NT2/D1 (cell line): ENCODE measurements around the gene CST9L.

Source experiments
- DNase-seq: peaks from one replicate; pipeline ENCODE4 v3.0.0-alpha.2; 2011; ENCODE audit warnings: low read depth, low spot score
- H3K27me3 ChIP-seq: 2 replicates; pipeline ENCODE4 v1.6.0; 2011; ENCODE audit warnings: mild to moderate bottlenecking; ENCODE audit not compliant: insufficient read length, insufficient read depth
- H3K36me3 ChIP-seq: 2 replicates; pipeline ENCODE4 v1.6.1; 2011; ENCODE audit warnings: mild to moderate bottlenecking, low read length, mixed read lengths; ENCODE audit not compliant: insufficient read depth, insufficient read length
- H3K4me1 ChIP-seq: 2 replicates; pipeline ENCODE4 v1.5.1; 2011; ENCODE audit not compliant: insufficient read depth, insufficient read length
- H3K4me3 ChIP-seq: 2 replicates; pipeline ENCODE4 v1.5.1; 2011; ENCODE audit warnings: low read depth; ENCODE audit not compliant: insufficient read length
- H3K9ac ChIP-seq: 2 replicates; pipeline ENCODE4 v1.6.0; 2011; ENCODE audit warnings: low read depth; ENCODE audit not compliant: insufficient read length
- H3K9me3 ChIP-seq: 2 replicates; pipeline ENCODE4 v1.5.1; 2011; ENCODE audit warnings: mild to moderate bottlenecking, low read length; ENCODE audit not compliant: insufficient read depth
- SUZ12 ChIP-seq: IDR thresholded peaks from 2 replicates; pipeline ENCODE4 v1.6.1; 2011; ENCODE audit not compliant: insufficient read length, insufficient read depth; ENCODE audit errors: extremely low read depth
- YY1 ChIP-seq: IDR thresholded peaks from 2 replicates; pipeline ENCODE4 v1.6.1; 2011; ENCODE audit not compliant: insufficient read length, insufficient read depth
- ZNF274 ChIP-seq: IDR thresholded peaks from 2 replicates; pipeline ENCODE4 v1.6.1; 2011; ENCODE audit warnings: mild to moderate bottlenecking, low read depth, low read length

CST9L gene

GRCh38 chr20:23534801-23535593, 33.3 kb downstream of the CST9L start:
- no peak for DNase-seq
- Histone ChIP-seq H3K4me1 (peaks cover 2% of the 10 kb centered on the region), H3K9me3 (peaks cover 28% of the 10 kb centered on the region; the same call in 1 of the 2 replicates), H3K9ac (no peak overlapping the region), H3K4me3 (no peak overlapping the region), H3K27me3 (no peaks in the 10 kb centered on the region), H3K36me3 (no peaks in the 10 kb centered on the region)
- TF ChIP-seq SUZ12 (no peak), YY1 (no peak), ZNF274 (no peak)

- TF ChIP-seq ZNF274, result no peak
- no peak for TF ChIP-seq YY1
- H3K27me3 ChIP-seq, result no peaks in the 10 kb centered on the region
- H3K4me1 ChIP-seq, result peaks cover 2% of the 10 kb centered on the region
- H3K9ac ChIP-seq, result no peak overlapping the region
- H3K4me3 ChIP-seq, result no peak overlapping the region
- DNase-seq, result peak; percentile 67
- H3K36me3 ChIP-seq, result no peaks in the 10 kb centered on the region
- H3K9me3 ChIP-seq, result peaks cover 43% of the 10 kb centered on the region
These were observed 35.1 kb downstream of the CST9L start for GRCh38 chr20:23533161-23533560.

- Histone ChIP-seq H3K27me3 (no peaks in the 10 kb centered on the region), H3K9me3 (peaks cover 45% of the 10 kb centered on the region), H3K36me3 (no peaks in the 10 kb centered on the region), H3K4me3 (no peak overlapping the region), H3K4me1 (peaks cover 2% of the 10 kb centered on the region), H3K9ac (no peak overlapping the region)
- no peak for DNase-seq
- TF ChIP-seq SUZ12 (no peak), YY1 (no peak), ZNF274 (no peak)
These were observed 35.8 kb downstream of the CST9L start for GRCh38 chr20:23532533-23532932.

- Histone ChIP-seq H3K36me3 (no peaks in the 10 kb centered on the region), H3K27me3 (no peaks in the 10 kb centered on the region), H3K9me3 (peaks cover 49% of the 10 kb centered on the region), H3K9ac (no peak overlapping the region), H3K4me1 (peaks cover 2% of the 10 kb centered on the region), H3K4me3 (no peak overlapping the region)
- no peak for TF ChIP-seq SUZ12
- TF ChIP-seq ZNF274, result no peak
- no peak for TF ChIP-seq YY1
- no peak for DNase-seq
These were observed 37.2 kb downstream of the CST9L start for GRCh38 chr20:23530937-23531567.

GRCh38 chr20:23528867-23529431, 39.3 kb downstream of the CST9L start:
- H3K36me3 ChIP-seq, result no peaks in the 10 kb centered on the region
- TF ChIP-seq ZNF274 (no peak), YY1 (no peak), SUZ12 (no peak)
- peaks cover 2% of the 10 kb centered on the region for H3K4me1 ChIP-seq
- peaks cover 44% of the 10 kb centered on the region for H3K9me3 ChIP-seq
- no peak for DNase-seq
- H3K4me3 ChIP-seq, result no peak overlapping the region
- H3K27me3 ChIP-seq, result no peaks in the 10 kb centered on the region
- H3K9ac ChIP-seq, result no peak overlapping the region

GRCh38 chr20:23526850-23527249, 41.4 kb downstream of the CST9L start:
- Histone ChIP-seq H3K9ac (no peak overlapping the region), H3K4me3 (no peak overlapping the region), H3K4me1 (no peaks in the 10 kb centered on the region), H3K9me3 (peaks cover 37% of the 10 kb centered on the region), H3K36me3 (no peaks in the 10 kb centered on the region), H3K27me3 (no peaks in the 10 kb centered on the region)
- TF ChIP-seq YY1, result no peak
- no peak for TF ChIP-seq SUZ12
- no peak for TF ChIP-seq ZNF274
- no peak for DNase-seq

- H3K9ac ChIP-seq, result no peak overlapping the region
- no peak for DNase-seq
- H3K4me1 ChIP-seq, result no peaks in the 10 kb centered on the region
- peaks cover 38% of the 10 kb centered on the region for H3K9me3 ChIP-seq
- no peaks in the 10 kb centered on the region for H3K27me3 ChIP-seq
- TF ChIP-seq SUZ12, result no peak
- H3K36me3 ChIP-seq, result no peaks in the 10 kb centered on the region
- H3K4me3 ChIP-seq, result no peak overlapping the region
These were observed 44.1 kb downstream of the CST9L start for GRCh38 chr20:23524146-23524545.
